Calu3 (cell line): ENCODE data around the gene LMLN. TPM values are rescaled to one million over a fixed set of nuclear protein-coding genes. Genes with fewer than 3 reads are reported as not detected.

ENCODE experiments used
- BruUV-seq: library from RNA; stranded (reverse); fragments of 400-500 nt; replicated peaks from 2 replicates; lab custom pipeline; 2021; lab: Mats Ljungman, UMichigan
- CTCF ChIA-PET: fragments of 300-600 bp; sonication (Branson Sonifier 250); formaldehyde crosslinking; loops from one replicate; lab custom pipeline; 2022; ENCODE audit warnings: antibody characterized with exemption; lab: Charles Lee
- DNase-seq: peaks from one replicate; pipeline ENCODE4 v3.0.0; 2022
- H3K27ac Mint-ChIP-seq: one replicate; pipeline ENCODE4 v1.8.0; 2022; ENCODE audit warnings: mixed read lengths; ENCODE audit not compliant: unreplicated experiment
- H3K27me3 Mint-ChIP-seq: one replicate; pipeline ENCODE4 v1.8.0; 2022; ENCODE audit warnings: mixed read lengths; ENCODE audit not compliant: unreplicated experiment
- H3K36me3 Mint-ChIP-seq: one replicate; pipeline ENCODE4 v1.8.0; 2022; ENCODE audit warnings: mild to moderate bottlenecking, moderate library complexity, mixed read lengths; ENCODE audit not compliant: insufficient read depth, unreplicated experiment
- H3K4me1 Mint-ChIP-seq: one replicate; pipeline ENCODE4 v1.8.0; 2022; ENCODE audit warnings: mild to moderate bottlenecking, low read depth, mixed read lengths; ENCODE audit not compliant: unreplicated experiment
- H3K4me3 Mint-ChIP-seq: one replicate; pipeline ENCODE4 v1.8.0; 2022; ENCODE audit warnings: mild to moderate bottlenecking, low read depth, moderate library complexity, mixed read lengths; ENCODE audit not compliant: unreplicated experiment
- H3K9me3 Mint-ChIP-seq: one replicate; pipeline ENCODE4 v1.8.0; 2022; ENCODE audit warnings: low read depth, mixed read lengths; ENCODE audit not compliant: unreplicated experiment
- intact Hi-C: fragments of 100-400 bp; cut with micrococcal nuclease; formaldehyde crosslinking; loops from one replicate; pipeline ENCODE4 v1.10.0; 2022; ENCODE audit not compliant: unreplicated experiment
- total RNA-seq: library from RNA; stranded (reverse); gene quantifications from 2 replicates; pipeline ENCODE4 v1.2.3, GENCODE V29; 2022
- TF ChIP-seq, protein P1 (sequence below): fragments of 200-600 bp; IDR thresholded peaks from one replicate; pipeline ENCODE4 v1.8.0; 2022; ENCODE audit warnings: antibody characterized with exemption; ENCODE audit not compliant: unreplicated experiment

LMLN gene
- total RNA-seq, 1 experiment from 2014 or later, result 7.6 TPM

DNA sequence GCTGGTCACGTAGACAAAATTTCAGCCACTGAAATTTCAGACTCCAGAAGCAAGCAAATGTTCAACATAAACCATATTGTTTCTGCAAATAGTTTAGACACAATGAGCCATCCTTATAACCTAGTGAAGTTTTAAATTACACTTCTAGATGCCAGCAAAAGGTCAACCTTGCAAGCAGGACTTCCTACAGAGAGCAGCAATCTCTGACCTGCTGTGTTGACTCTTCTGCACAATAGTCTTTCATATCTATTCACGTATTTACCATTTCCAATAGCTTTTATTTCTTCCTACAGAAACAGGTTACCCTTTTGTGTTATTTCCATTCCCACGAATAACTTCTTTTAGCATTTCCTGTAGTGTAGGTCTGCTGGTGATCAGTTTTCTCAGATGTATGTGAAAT, 10.6 kb downstream of the LMLN start:
- Mint-ChIP-seq H3K4me3 (no peak overlapping the region), H3K9me3 (peaks cover 10% of the 10 kb centered on the region), H3K27me3 (no peaks in the 10 kb centered on the region), H3K4me1 (no peaks in the 10 kb centered on the region), H3K36me3 (no peaks in the 10 kb centered on the region), H3K27ac (no peak overlapping the region)
- no peak for DNase-seq
- TF ChIP-seq, protein P1, sequence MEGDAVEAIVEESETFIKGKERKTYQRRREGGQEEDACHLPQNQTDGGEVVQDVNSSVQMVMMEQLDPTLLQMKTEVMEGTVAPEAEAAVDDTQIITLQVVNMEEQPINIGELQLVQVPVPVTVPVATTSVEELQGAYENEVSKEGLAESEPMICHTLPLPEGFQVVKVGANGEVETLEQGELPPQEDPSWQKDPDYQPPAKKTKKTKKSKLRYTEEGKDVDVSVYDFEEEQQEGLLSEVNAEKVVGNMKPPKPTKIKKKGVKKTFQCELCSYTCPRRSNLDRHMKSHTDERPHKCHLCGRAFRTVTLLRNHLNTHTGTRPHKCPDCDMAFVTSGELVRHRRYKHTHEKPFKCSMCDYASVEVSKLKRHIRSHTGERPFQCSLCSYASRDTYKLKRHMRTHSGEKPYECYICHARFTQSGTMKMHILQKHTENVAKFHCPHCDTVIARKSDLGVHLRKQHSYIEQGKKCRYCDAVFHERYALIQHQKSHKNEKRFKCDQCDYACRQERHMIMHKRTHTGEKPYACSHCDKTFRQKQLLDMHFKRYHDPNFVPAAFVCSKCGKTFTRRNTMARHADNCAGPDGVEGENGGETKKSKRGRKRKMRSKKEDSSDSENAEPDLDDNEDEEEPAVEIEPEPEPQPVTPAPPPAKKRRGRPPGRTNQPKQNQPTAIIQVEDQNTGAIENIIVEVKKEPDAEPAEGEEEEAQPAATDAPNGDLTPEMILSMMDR, result no peak
- CTCF ChIA-PET, result no interaction called here
- no TSS peak for BruUV-seq
- intact Hi-C loops, result no loop called here

DNA sequence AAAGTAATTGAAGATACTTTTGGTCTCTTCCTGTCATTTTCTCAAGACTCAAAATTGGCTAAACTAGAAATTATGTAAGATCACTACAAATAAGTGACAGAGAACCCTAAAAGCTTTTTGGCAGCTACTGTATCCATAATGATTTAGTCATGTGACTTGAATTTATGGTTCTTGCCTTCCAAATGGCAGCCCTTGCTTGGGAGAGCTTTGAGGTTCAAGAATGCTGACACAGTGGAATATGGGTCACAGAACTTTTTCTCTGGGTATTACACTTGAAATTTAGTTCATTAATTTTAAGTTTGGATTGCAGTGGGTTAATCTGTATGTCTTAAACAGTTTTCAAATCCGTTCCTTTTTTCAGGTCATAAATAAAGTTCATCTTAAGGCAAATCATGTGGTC, 14.0 kb downstream of the LMLN start:
- Mint-ChIP-seq H3K27me3 (no peaks in the 10 kb centered on the region), H3K27ac (no peak overlapping the region), H3K36me3 (no peaks in the 10 kb centered on the region), H3K4me1 (no peaks in the 10 kb centered on the region), H3K4me3 (no peak overlapping the region), H3K9me3 (peaks cover 7% of the 10 kb centered on the region)
- intact Hi-C loops, result no loop called here
- no TSS peak for BruUV-seq
- CTCF ChIA-PET, result no interaction called here
- TF ChIP-seq, protein P1, result no peak
- no peak for DNase-seq

DNA sequence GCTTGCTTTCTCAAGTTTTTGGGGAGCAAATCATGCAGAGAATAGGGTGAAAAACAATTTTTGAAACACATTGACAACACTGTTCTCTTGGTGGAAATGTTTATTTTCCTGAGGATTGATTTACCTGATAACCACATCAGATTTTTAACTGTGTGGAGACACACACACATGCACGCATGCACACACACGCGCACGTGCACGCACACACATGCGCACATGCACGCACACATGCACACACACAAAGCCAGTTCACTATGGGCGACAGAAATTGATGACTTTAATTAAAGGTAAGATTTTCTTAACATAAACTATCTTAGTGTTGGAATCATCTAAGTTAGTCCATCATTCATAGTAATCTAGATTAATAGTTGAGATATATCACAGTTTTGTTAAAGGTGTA, 15.3 kb downstream of the LMLN start:
- H3K4me3 Mint-ChIP-seq, result no peak overlapping the region
- H3K27ac Mint-ChIP-seq, result no peak overlapping the region
- no peaks in the 10 kb centered on the region for H3K36me3 Mint-ChIP-seq
- TF ChIP-seq, protein P1, result no peak
- intact Hi-C loops, result no loop called here
- BruUV-seq, result no TSS peak
- H3K27me3 Mint-ChIP-seq, result no peaks in the 10 kb centered on the region
- no peak for DNase-seq
- H3K4me1 Mint-ChIP-seq, result no peaks in the 10 kb centered on the region
- peaks cover 7% of the 10 kb centered on the region for H3K9me3 Mint-ChIP-seq
- CTCF ChIA-PET, result interaction anchor here (1.3 kb wide), 1 partner anchor 25 kb away, joined by 3 read pairs; no protein-coding TSS in a partner anchor

DNA sequence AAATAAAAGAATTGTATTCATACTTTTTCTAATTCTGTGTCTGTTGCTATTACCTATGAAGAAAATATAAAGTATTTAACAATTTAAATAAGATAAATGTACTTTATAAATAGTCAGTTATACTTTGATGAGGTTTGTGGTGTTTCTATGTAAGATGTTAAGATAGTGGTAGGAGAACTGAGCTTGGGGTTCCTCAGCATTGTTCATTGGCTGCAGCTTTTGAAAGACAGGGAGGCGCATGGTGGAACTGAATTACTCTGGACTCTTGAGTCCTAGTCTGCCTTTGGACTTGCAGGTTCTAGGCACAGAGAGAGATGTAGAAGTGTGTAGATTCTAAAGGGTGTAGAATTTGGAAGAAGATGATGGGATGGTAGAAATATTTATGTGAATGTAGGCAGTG, 23.1 kb downstream of the LMLN start:
- H3K27me3 Mint-ChIP-seq, result no peaks in the 10 kb centered on the region
- H3K9me3 Mint-ChIP-seq, result no peaks in the 10 kb centered on the region
- CTCF ChIA-PET, result no interaction called here
- no TSS peak for BruUV-seq
- no peak for DNase-seq
- intact Hi-C loops, result no loop called here
- H3K36me3 Mint-ChIP-seq, result no peaks in the 10 kb centered on the region
- no peaks in the 10 kb centered on the region for H3K4me1 Mint-ChIP-seq
- H3K4me3 Mint-ChIP-seq, result no peak overlapping the region
- TF ChIP-seq, protein P1, result no peak
- no peak overlapping the region for H3K27ac Mint-ChIP-seq
